HEK293 (cell line): ENCODE data around the gene SSTR5.

Experiments used
- CTCF ChIA-PET: fragments of 350-600 bp; formaldehyde crosslinking; extraction: SDS; loops from one replicate; lab custom pipeline; 2021; ENCODE audit warnings: antibody characterized with exemption; lab: Yijun Ruan, JAX
- POLR2A ChIA-PET: fragments of 300-600 bp; formaldehyde crosslinking; extraction: SDS; loops from one replicate; lab custom pipeline; 2020; ENCODE audit warnings: antibody characterized with exemption, inconsistent platforms; lab: Yijun Ruan, JAX
- H3K27ac ChIP-seq: fragments of 200-500 bp; sonication (Bioruptor generic); 2 replicates; pipeline ENCODE4 v1.5.1; 2014; ENCODE audit warnings: low read depth, low read length, control low read depth, inconsistent platforms; ENCODE audit errors: extremely low read depth
- H3K36me3 ChIP-seq, 2 experiments: fragments of 200-500 bp in 1 of 2; sonication (Bioruptor generic) in 1 of 2; 1 replicate in 1 of 2; 2 replicates in 1 of 2; pipeline ENCODE4 v1.5.1; 2014 to 2017; ENCODE audit warnings: inconsistent platforms in 2 of 2, low read length in 2 of 2; ENCODE audit not compliant: control insufficient read depth in 2 of 2, insufficient read depth in 1 of 2
- H3K4me1 ChIP-seq: fragments of 200-500 bp; sonication (Bioruptor generic); 2 replicates; pipeline ENCODE4 v1.5.1; 2014; ENCODE audit warnings: mild to moderate bottlenecking, low read length, inconsistent platforms; ENCODE audit not compliant: control insufficient read depth, insufficient read depth
- H3K4me3 ChIP-seq: 2 replicates; pipeline ENCODE4 v1.5.1; 2011; ENCODE audit warnings: low read depth, mild to moderate bottlenecking, control low read depth, low read length, moderate library complexity
- H3K9me3 ChIP-seq: fragments of 200-500 bp; sonication (Bioruptor generic); 2 replicates; pipeline ENCODE4 v1.5.1; 2014; ENCODE audit warnings: low read depth, low read length, inconsistent platforms; ENCODE audit not compliant: control insufficient read depth, insufficient read depth
- FEZF1 ChIP-seq: fragments of 450-650 bp; formaldehyde crosslinking; IDR thresholded peaks from 2 replicates; pipeline ENCODE4 v1.5.1; 2016; ENCODE audit warnings: missing biosample characterization, missing genetic modification characterization
- GLIS1 ChIP-seq: fragments of 450-650 bp; formaldehyde crosslinking; IDR thresholded peaks from 2 replicates; pipeline ENCODE4 v1.5.1; 2016; ENCODE audit warnings: missing biosample characterization, missing genetic modification characterization
- SP3 ChIP-seq: fragments of 450-650 bp; formaldehyde crosslinking; IDR thresholded peaks from 2 replicates; pipeline ENCODE4 v1.5.1; 2016; ENCODE audit warnings: missing biosample characterization, missing genetic modification characterization
- WT1 ChIP-seq: fragments of 450-650 bp; formaldehyde crosslinking; IDR thresholded peaks from 2 replicates; pipeline ENCODE4 v1.5.1; 2016; ENCODE audit warnings: missing biosample characterization, missing genetic modification characterization
- ZBTB20 ChIP-seq: fragments of 450-650 bp; formaldehyde crosslinking; IDR thresholded peaks from 2 replicates; pipeline ENCODE4 v1.5.1; 2016; ENCODE audit warnings: missing biosample characterization, missing genetic modification characterization
- ZBTB8A ChIP-seq: fragments of 450-650 bp; formaldehyde crosslinking; IDR thresholded peaks from 2 replicates; pipeline ENCODE4 v1.5.1; 2016; ENCODE audit warnings: missing biosample characterization, missing genetic modification characterization
- ZFHX2 ChIP-seq: fragments of 450-650 bp; formaldehyde crosslinking; conservative IDR thresholded peaks from 2 replicates; pipeline ENCODE4 v1.5.1; 2016; ENCODE audit warnings: missing biosample characterization, missing genetic modification characterization
- ZIC2 ChIP-seq: fragments of 450-650 bp; formaldehyde crosslinking; IDR thresholded peaks from 2 replicates; pipeline ENCODE4 v1.5.1; 2016; ENCODE audit warnings: missing biosample characterization, missing genetic modification characterization
- ZNF114 ChIP-seq: fragments of 450-650 bp; formaldehyde crosslinking; IDR thresholded peaks from 2 replicates; pipeline ENCODE4 v1.5.0; 2017; ENCODE audit warnings: missing biosample characterization, missing genetic modification characterization
- ZNF19 ChIP-seq: fragments of 450-650 bp; formaldehyde crosslinking; IDR thresholded peaks from 2 replicates; pipeline ENCODE4; 2016; ENCODE audit warnings: missing biosample characterization, missing genetic modification characterization, low read depth
- ZNF350 ChIP-seq: fragments of 450-650 bp; formaldehyde crosslinking; IDR thresholded peaks from 2 replicates; pipeline ENCODE4 v1.5.0; 2017; ENCODE audit warnings: missing biosample characterization, mild to moderate bottlenecking, missing genetic modification characterization
- ZNF394 ChIP-seq: fragments of 450-650 bp; formaldehyde crosslinking; IDR thresholded peaks from 2 replicates; pipeline ENCODE4 v1.5.1; 2016; ENCODE audit warnings: missing biosample characterization, missing genetic modification characterization, mild to moderate bottlenecking, moderate library complexity, borderline replicate concordance
- ZNF529 ChIP-seq: fragments of 450-650 bp; formaldehyde crosslinking; IDR thresholded peaks from 2 replicates; pipeline ENCODE4 v1.5.1; 2017; ENCODE audit warnings: missing genetic modification characterization, missing biosample characterization; ENCODE audit not compliant: insufficient replicate concordance
- ZNF560 ChIP-seq: fragments of 450-650 bp; formaldehyde crosslinking; IDR thresholded peaks from 2 replicates; pipeline ENCODE4 v1.5.1; 2017; ENCODE audit warnings: missing biosample characterization, missing genetic modification characterization, borderline replicate concordance
- ZNF596 ChIP-seq: fragments of 450-650 bp; IDR thresholded peaks from 2 replicates; pipeline ENCODE4 v1.5.0; 2018; ENCODE audit warnings: missing biosample characterization, mild to moderate bottlenecking, missing genetic modification characterization, moderate library complexity
- ZNF660 ChIP-seq: fragments of 450-650 bp; IDR thresholded peaks from 2 replicates; pipeline ENCODE4 v1.5.1; 2018; ENCODE audit warnings: missing biosample characterization, mild to moderate bottlenecking, missing genetic modification characterization
- ZNF791 ChIP-seq: fragments of 450-650 bp; formaldehyde crosslinking; IDR thresholded peaks from 2 replicates; pipeline ENCODE4 v1.5.1; 2016; ENCODE audit warnings: missing biosample characterization, missing genetic modification characterization
- ZSCAN16 ChIP-seq: fragments of 450-650 bp; formaldehyde crosslinking; IDR thresholded peaks from 2 replicates; pipeline ENCODE4 v1.5.1; 2016; ENCODE audit warnings: missing biosample characterization, missing genetic modification characterization
- ZSCAN23 ChIP-seq: fragments of 450-650 bp; formaldehyde crosslinking; IDR thresholded peaks from 2 replicates; pipeline ENCODE4 v1.5.1; 2016; ENCODE audit warnings: missing biosample characterization, missing genetic modification characterization
- ZXDB ChIP-seq: fragments of 450-650 bp; formaldehyde crosslinking; IDR thresholded peaks from 2 replicates; pipeline ENCODE4 v1.5.1; 2016; ENCODE audit warnings: missing biosample characterization, missing genetic modification characterization
- TF ChIP-seq, protein P1 (sequence below): fragments of 450-650 bp; IDR thresholded peaks from 2 replicates; pipeline ENCODE4 v1.5.1; 2018; ENCODE audit warnings: missing biosample characterization, missing genetic modification characterization
- TF ChIP-seq, protein P2 (sequence below): fragments of 450-650 bp; formaldehyde crosslinking; IDR thresholded peaks from 2 replicates; pipeline ENCODE4 v1.5.1; 2016; ENCODE audit warnings: missing biosample characterization, missing genetic modification characterization
- TF ChIP-seq, protein P3 (sequence below): fragments of 450-650 bp; formaldehyde crosslinking; IDR thresholded peaks from 2 replicates; pipeline ENCODE4 v1.5.1; 2017; ENCODE audit warnings: missing biosample characterization, missing genetic modification characterization
- TF ChIP-seq, protein P4 (sequence below): fragments of 450-650 bp; formaldehyde crosslinking; IDR thresholded peaks from 2 replicates; pipeline ENCODE4 v1.5.1; 2017; ENCODE audit warnings: missing biosample characterization, mild to moderate bottlenecking, missing genetic modification characterization, moderate library complexity

The SSTR5 gene

DNA sequence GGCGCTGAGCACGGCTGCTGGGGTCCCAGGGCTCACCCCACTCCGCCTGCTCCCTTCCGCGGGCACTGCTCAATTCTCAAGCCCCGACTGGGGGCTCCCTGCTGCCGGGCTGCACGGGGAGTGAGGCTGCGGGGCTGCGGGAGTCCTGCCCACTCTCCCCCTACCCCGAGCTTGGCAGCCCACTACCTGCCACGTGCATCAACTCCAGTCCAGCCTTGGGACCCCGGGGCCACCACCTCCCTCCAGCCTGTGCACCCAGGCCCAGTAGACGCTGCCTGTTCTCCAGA is 43.3 kb upstream of the SSTR5 start:
- POLR2A ChIA-PET: interaction anchor here (0.6 to 0.7 kb wide), 2 partner anchors 36 to 48 kb away, joined by 3 to 5 read pairs; no protein-coding TSS in a partner anchor
- H3K9me3 ChIP-seq: no peaks in the 10 kb centered on the region
- H3K27ac ChIP-seq: no peak overlapping the region
- TF ChIP-seq FEZF1: no peak
- no peak for TF ChIP-seq ZSCAN23 (tag by site-specific recombination)
- no peak for TF ChIP-seq WT1 (tag by site-specific recombination)
- TF ChIP-seq SP3: no peak
- TF ChIP-seq, protein P1, sequence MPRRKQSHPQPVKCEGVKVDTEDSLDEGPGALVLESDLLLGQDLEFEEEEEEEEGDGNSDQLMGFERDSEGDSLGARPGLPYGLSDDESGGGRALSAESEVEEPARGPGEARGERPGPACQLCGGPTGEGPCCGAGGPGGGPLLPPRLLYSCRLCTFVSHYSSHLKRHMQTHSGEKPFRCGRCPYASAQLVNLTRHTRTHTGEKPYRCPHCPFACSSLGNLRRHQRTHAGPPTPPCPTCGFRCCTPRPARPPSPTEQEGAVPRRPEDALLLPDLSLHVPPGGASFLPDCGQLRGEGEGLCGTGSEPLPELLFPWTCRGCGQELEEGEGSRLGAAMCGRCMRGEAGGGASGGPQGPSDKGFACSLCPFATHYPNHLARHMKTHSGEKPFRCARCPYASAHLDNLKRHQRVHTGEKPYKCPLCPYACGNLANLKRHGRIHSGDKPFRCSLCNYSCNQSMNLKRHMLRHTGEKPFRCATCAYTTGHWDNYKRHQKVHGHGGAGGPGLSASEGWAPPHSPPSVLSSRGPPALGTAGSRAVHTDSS (tag by site-specific recombination): no peak
- TF ChIP-seq, protein P2, sequence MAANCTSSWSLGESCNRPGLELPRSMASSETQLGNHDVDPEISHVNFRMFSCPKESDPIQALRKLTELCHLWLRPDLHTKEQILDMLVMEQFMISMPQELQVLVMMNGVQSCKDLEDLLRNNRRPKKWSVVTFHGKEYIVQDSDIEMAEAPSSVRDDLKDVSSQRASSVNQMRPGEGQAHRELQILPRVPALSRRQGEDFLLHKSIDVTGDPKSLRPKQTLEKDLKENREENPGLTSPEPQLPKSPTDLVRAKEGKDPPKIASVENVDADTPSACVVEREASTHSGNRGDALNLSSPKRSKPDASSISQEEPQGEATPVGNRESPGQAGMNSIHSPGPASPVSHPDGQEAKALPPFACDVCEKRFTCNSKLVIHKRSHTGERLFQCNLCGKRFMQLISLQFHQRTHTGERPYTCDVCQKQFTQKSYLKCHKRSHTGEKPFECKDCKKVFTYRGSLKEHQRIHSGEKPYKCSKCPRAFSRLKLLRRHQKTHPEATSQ (tag by site-specific recombination): no peak
- no peak for TF ChIP-seq ZSCAN16
- TF ChIP-seq ZNF660 (tag by site-specific recombination): no peak
- TF ChIP-seq, protein P3, sequence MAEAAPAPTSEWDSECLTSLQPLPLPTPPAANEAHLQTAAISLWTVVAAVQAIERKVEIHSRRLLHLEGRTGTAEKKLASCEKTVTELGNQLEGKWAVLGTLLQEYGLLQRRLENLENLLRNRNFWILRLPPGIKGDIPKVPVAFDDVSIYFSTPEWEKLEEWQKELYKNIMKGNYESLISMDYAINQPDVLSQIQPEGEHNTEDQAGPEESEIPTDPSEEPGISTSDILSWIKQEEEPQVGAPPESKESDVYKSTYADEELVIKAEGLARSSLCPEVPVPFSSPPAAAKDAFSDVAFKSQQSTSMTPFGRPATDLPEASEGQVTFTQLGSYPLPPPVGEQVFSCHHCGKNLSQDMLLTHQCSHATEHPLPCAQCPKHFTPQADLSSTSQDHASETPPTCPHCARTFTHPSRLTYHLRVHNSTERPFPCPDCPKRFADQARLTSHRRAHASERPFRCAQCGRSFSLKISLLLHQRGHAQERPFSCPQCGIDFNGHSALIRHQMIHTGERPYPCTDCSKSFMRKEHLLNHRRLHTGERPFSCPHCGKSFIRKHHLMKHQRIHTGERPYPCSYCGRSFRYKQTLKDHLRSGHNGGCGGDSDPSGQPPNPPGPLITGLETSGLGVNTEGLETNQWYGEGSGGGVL: no peak
- TF ChIP-seq ZNF560: no peak
- TF ChIP-seq ZNF596 (tag by site-specific recombination): no peak
- no peak for TF ChIP-seq ZFHX2 (tag by site-specific recombination)
- no peak overlapping the region for H3K4me3 ChIP-seq
- CTCF ChIA-PET: no interaction called here
- H3K36me3 ChIP-seq: no peaks in the 10 kb centered on the region
- no peaks in the 10 kb centered on the region for H3K4me1 ChIP-seq

DNA sequence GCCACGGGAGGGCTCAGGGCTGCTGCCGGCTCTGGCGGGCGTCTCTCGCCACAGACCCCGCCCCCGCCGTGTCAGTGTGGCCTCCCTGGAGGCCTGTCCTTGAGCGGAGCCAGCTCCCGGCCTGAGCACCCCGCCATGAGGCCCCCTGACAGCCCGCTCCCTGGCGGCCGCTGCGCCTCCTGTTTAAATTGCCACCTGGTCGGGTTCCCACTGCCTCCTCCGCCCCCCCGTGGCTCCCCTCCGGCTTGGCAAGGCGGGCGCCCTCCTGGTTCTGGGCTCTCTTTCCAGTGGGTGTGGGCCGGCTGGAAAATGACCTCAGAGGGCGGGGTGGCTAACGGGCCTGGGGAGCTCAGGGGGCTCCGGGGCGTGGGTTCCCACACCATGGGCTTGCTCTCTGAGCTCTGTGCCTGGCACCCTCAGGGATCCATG is 42.1 kb upstream of the SSTR5 start:
- Histone ChIP-seq H3K9me3 (no peaks in the 10 kb centered on the region), H3K4me1 (no peaks in the 10 kb centered on the region), H3K36me3 (no peaks in the 10 kb centered on the region), H3K4me3 (no peak overlapping the region), H3K27ac (no peak overlapping the region)
- TF ChIP-seq ZFHX2 (tag by site-specific recombination): 0 out of 2 replicates have a peak, but pooled peaks have one; percentile 12
- TF ChIP-seq ZIC2: peak; percentile 73
- TF ChIP-seq GLIS1 (tag by site-specific recombination): peak; percentile 91
- no peak for TF ChIP-seq ZXDB (tag by site-specific recombination)
- CTCF ChIA-PET: no interaction called here
- POLR2A ChIA-PET: interaction anchor here (0.5 to 0.7 kb wide), 3 partner anchors 40 to 906 kb away, joined by 5 to 6 read pairs (median 5); partner anchors contain the start of gene DECR2

DNA sequence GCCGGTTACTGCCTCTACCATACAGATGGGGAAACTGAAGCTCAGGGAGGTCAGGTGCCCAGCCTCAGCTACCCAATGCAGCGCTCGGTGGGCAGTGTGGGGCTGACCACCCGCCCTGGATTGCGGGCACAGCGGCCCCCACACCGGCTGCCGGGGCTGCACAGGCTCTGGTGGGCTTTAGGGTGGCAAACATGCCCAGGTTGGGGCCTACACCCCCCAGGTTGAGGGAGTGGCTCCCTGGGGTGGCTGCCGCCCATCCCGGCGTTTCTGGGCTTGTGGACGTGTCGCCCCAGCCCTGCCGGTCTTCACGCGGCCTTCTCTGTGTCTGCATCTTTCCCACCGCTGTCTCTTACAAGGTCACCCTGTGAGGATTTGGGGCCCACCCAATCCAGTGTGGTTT is 40.9 kb upstream of the SSTR5 start:
- H3K9me3 ChIP-seq: no peaks in the 10 kb centered on the region
- TF ChIP-seq, protein P4, sequence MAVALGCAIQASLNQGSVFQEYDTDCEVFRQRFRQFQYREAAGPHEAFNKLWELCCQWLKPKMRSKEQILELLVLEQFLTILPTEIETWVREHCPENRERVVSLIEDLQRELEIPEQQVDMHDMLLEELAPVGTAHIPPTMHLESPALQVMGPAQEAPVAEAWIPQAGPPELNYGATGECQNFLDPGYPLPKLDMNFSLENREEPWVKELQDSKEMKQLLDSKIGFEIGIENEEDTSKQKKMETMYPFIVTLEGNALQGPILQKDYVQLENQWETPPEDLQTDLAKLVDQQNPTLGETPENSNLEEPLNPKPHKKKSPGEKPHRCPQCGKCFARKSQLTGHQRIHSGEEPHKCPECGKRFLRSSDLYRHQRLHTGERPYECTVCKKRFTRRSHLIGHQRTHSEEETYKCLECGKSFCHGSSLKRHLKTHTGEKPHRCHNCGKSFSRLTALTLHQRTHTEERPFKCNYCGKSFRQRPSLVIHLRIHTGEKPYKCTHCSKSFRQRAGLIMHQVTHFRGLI (tag by site-specific recombination): no peak
- no peak for TF ChIP-seq ZBTB20 (tag by site-specific recombination)
- no peak for TF ChIP-seq ZNF394 (tag by site-specific recombination)
- TF ChIP-seq ZNF350 (tag by site-specific recombination): no peak
- no peak for TF ChIP-seq ZNF529 (tag by site-specific recombination)
- TF ChIP-seq ZNF791 (tag by site-specific recombination): no peak
- no peak for TF ChIP-seq ZBTB8A (tag by site-specific recombination)
- no peak for TF ChIP-seq ZNF114 (tag by site-specific recombination)
- no peak for TF ChIP-seq ZNF19 (tag by site-specific recombination)
- H3K4me1 ChIP-seq: no peaks in the 10 kb centered on the region
- CTCF ChIA-PET: no interaction called here
- POLR2A ChIA-PET: no interaction called here
- H3K4me3 ChIP-seq: no peak overlapping the region
- no peak overlapping the region for H3K27ac ChIP-seq
- H3K36me3 ChIP-seq: no peaks in the 10 kb centered on the region
